ENCODE data around the gene CEP192. TPM values are rescaled to one million over a fixed set of nuclear protein-coding genes. Genes with fewer than 3 reads are reported as not detected.
A peak's percentile ranks its signal among the peaks of the same experiment; 100 is the strongest.

The CEP192 gene
- total RNA-seq, 2 donors from 2014 or later: 26.4 to 35.6 TPM

- TF ChIP-seq, protein P1, sequence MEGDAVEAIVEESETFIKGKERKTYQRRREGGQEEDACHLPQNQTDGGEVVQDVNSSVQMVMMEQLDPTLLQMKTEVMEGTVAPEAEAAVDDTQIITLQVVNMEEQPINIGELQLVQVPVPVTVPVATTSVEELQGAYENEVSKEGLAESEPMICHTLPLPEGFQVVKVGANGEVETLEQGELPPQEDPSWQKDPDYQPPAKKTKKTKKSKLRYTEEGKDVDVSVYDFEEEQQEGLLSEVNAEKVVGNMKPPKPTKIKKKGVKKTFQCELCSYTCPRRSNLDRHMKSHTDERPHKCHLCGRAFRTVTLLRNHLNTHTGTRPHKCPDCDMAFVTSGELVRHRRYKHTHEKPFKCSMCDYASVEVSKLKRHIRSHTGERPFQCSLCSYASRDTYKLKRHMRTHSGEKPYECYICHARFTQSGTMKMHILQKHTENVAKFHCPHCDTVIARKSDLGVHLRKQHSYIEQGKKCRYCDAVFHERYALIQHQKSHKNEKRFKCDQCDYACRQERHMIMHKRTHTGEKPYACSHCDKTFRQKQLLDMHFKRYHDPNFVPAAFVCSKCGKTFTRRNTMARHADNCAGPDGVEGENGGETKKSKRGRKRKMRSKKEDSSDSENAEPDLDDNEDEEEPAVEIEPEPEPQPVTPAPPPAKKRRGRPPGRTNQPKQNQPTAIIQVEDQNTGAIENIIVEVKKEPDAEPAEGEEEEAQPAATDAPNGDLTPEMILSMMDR (conservative IDR thresholded peaks at IDR 0.05): peak; percentile 31
- no peak overlapping the region for H3K9ac ChIP-seq (ENCODE audit: extremely low read depth, low read length, poor library complexity, severe bottlenecking)
- H3K9me3 ChIP-seq (ENCODE audit: control insufficient read depth, low read length): peaks cover 6% of the 10 kb centered on the region
- H3K4me1 ChIP-seq (ENCODE audit: control insufficient read depth, insufficient read depth, low read length): peaks cover 6% of the 10 kb centered on the region
- no peaks in the 10 kb centered on the region for H3K36me3 Mint-ChIP-seq (ENCODE audit: low read depth)
- H3K4me3 ChIP-seq (ENCODE audit: low read length): peak overlapping the region; percentile 97
- no peak overlapping the region for H3K27ac ChIP-seq (ENCODE audit: low read depth, low read length)
- peaks cover 28% of the 10 kb centered on the region for H3K4me1 Mint-ChIP-seq
- no peaks in the 10 kb centered on the region for H3K27me3 ChIP-seq (ENCODE audit: control insufficient read depth, insufficient read depth, low read length, poor library complexity, severe bottlenecking)
- H3K9me3 Mint-ChIP-seq: no peaks in the 10 kb centered on the region
- 21 to 57% methylated on average over 1 to 2 of the region's 2 CpGs for whole genome bisulfite sequencing, 2 experiments (ENCODE audit: insufficient coverage in 1 of 2, insufficient read length in 1 of 2)
- no peak overlapping the region for H3K4me3 Mint-ChIP-seq
- no peak overlapping the region for H3K27ac Mint-ChIP-seq
- DNase-seq: peak; percentile 62
- H3K27me3 Mint-ChIP-seq (ENCODE audit: insufficient read depth): no peaks in the 10 kb centered on the region
- H3K36me3 ChIP-seq (ENCODE audit: control insufficient read depth, insufficient read depth, low read length): peaks cover 9% of the 10 kb centered on the region
Observed at GRCh38 chr18:12993439-12993838, 2.3 kb downstream of the CEP192 start.

- Histone ChIP-seq H3K9me3 (ENCODE audit: control insufficient read depth, low read length) (peaks cover 6% of the 10 kb centered on the region), H3K27ac (ENCODE audit: low read depth, low read length) (no peak overlapping the region), H3K9ac (ENCODE audit: extremely low read depth, low read length, poor library complexity, severe bottlenecking) (no peak overlapping the region), H3K27me3 (ENCODE audit: control insufficient read depth, insufficient read depth, low read length, poor library complexity, severe bottlenecking) (no peaks in the 10 kb centered on the region), H3K4me3 (ENCODE audit: low read length) (peak overlapping the region; percentile 12), H3K36me3 (ENCODE audit: control insufficient read depth, insufficient read depth, low read length) (peaks cover 14% of the 10 kb centered on the region), H3K4me1 (ENCODE audit: control insufficient read depth, insufficient read depth, low read length) (no peaks in the 10 kb centered on the region)
- Mint-ChIP-seq H3K36me3 (ENCODE audit: low read depth) (peaks cover 3% of the 10 kb centered on the region), H3K4me3 (no peak overlapping the region), H3K27me3 (ENCODE audit: insufficient read depth) (no peaks in the 10 kb centered on the region), H3K4me1 (peaks cover 12% of the 10 kb centered on the region), H3K9me3 (no peaks in the 10 kb centered on the region), H3K27ac (no peak overlapping the region)
- TF ChIP-seq, protein P1 (conservative IDR thresholded peaks at IDR 0.05): no peak
- DNase-seq: no peak
- 73% methylated on average over 2 of the region's 2 CpGs; no CpG with 5 or more reads in 1 of the 2 experiments for whole genome bisulfite sequencing, 2 experiments (ENCODE audit: insufficient coverage in 1 of 2, insufficient read length in 1 of 2)
Observed at GRCh38 chr18:12995424-12995823, 4.3 kb downstream of the CEP192 start.

DNA sequence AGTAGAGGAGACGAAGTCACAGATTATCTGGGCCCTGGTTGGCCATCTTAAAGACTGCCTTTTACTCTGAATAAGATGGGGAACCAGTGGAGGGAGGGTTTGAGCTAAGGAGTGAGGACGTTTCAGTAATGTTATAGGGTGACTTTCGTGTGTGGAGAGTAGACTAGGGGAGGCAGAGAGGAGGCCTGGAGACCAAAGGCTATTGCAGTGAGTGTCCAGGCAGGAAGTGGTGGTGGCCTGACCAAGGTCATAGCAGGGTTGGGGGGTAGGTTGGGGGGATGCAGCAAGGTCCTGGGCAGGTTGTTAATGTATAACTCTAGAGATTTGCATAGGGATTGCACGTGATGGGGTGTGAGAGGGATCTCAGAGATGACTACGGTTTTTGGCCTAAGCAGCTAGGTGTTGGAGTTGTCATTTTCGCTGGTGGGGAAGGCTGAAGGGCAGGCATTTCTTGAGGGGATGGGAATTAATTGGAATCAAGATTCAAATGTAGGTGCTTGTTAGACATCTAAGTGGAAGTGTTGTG is 4.9 kb downstream of the CEP192 start:
- no peak for DNase-seq
- H3K4me1 Mint-ChIP-seq: peaks cover 9% of the 10 kb centered on the region
- 87 to 100% methylated on average over 5 to 6 of the region's 6 CpGs for WGBS, 2 experiments (ENCODE audit: insufficient coverage in 1 of 2, insufficient read length in 1 of 2)

More for the DNA sequence above, 4.9 kb downstream of the CEP192 start:
- no peaks in the 10 kb centered on the region for H3K9me3 Mint-ChIP-seq
- Histone ChIP-seq H3K36me3 (ENCODE audit: control insufficient read depth, insufficient read depth, low read length) (peaks cover 19% of the 10 kb centered on the region), H3K4me3 (ENCODE audit: low read length) (peak overlapping the region; percentile 24), H3K9ac (ENCODE audit: extremely low read depth, low read length, poor library complexity, severe bottlenecking) (no peak overlapping the region), H3K4me1 (ENCODE audit: control insufficient read depth, insufficient read depth, low read length) (no peaks in the 10 kb centered on the region), H3K27me3 (ENCODE audit: control insufficient read depth, insufficient read depth, low read length, poor library complexity, severe bottlenecking) (no peaks in the 10 kb centered on the region), H3K9me3 (ENCODE audit: control insufficient read depth, low read length) (peaks cover 6% of the 10 kb centered on the region), H3K27ac (ENCODE audit: low read depth, low read length) (no peak overlapping the region)
- no peaks in the 10 kb centered on the region for H3K27me3 Mint-ChIP-seq (ENCODE audit: insufficient read depth)
- TF ChIP-seq, protein P1 (conservative IDR thresholded peaks at IDR 0.05): no peak
- no peak overlapping the region for H3K4me3 Mint-ChIP-seq
- H3K36me3 Mint-ChIP-seq (ENCODE audit: low read depth): peaks cover 4% of the 10 kb centered on the region
- no peak overlapping the region for H3K27ac Mint-ChIP-seq

Data from endodermal cell (in vitro differentiated cells).